Right cardiac atrium (tissue), 5 donors: ENCODE measurements around the gene DOCK2. TPM values are rescaled to one million over a fixed set of nuclear protein-coding genes. Genes with fewer than 3 reads are reported as not detected.
A peak's percentile ranks its signal among the peaks of the same experiment; 100 is the strongest.
"Not testable (repeated sequence)": the region's sequence is repeated elsewhere in the genome, so short reads cannot be mapped to it uniquely, and the experiment has no call there.

ENCODE experiments used
- ATAC-seq, 2 donors: fragments of 200-7000 bp; cut with Tn5 transposase; one replicate each; pipeline versions ENCODE4 v1.8.0 to v1.9.1; 2020; ENCODE audit warnings: moderate library complexity in 2 of 2, mild to moderate bottlenecking in 1 of 2
- DNase-seq, 3 donors: peaks; one replicate each; pipeline ENCODE4 v3.0.0-alpha.2; 2020
- H3K27ac ChIP-seq: one replicate; pipeline ENCODE4 v1.5.1; 2013; ENCODE audit warnings: mild to moderate bottlenecking, low read length, control low read depth, moderate library complexity
- H3K27me3 ChIP-seq: one replicate; pipeline ENCODE4 v1.6.1; 2013; ENCODE audit not compliant: control insufficient read depth, insufficient read depth
- H3K4me1 ChIP-seq: one replicate; pipeline ENCODE4 v1.6.1; 2013; ENCODE audit warnings: low read length; ENCODE audit not compliant: control insufficient read depth, insufficient read depth
- H3K4me3 ChIP-seq: one replicate; pipeline ENCODE4 v1.5.1; 2013; ENCODE audit warnings: low read length, control low read depth
- H3K9me3 ChIP-seq: one replicate; pipeline ENCODE4 v1.6.1; 2013; ENCODE audit warnings: low read length; ENCODE audit not compliant: control insufficient read depth
- WGBS: extraction: QIAGEN DNeasy Blood & Tissue Kit; methylation state at CpG from one replicate; pipeline ENCODE4 v1.1.7; 2013; 5-methylcytosine and 5-hydroxymethylcytosine counted together
- intact Hi-C, 4 donors: fragments of 100-400 bp; cut with DNase I; formaldehyde crosslinking; loops; one replicate each; pipeline versions ENCODE4 v1.11.0 to v1.14.0; 2022 to 2023
- polyA plus RNA-seq: library from polyadenylated mRNA; stranded (reverse); fragments of 200-250 nt; gene quantifications from one replicate; pipeline ENCODE4 v1.2.3, GENCODE V29; 2013
- total RNA-seq, 4 donors: library from RNA; stranded (reverse); fragmentation: NEBNext Ultra II Directional; extraction: Animal tissue kit (Norgen Biotek cat#: 25700); gene quantifications; one replicate each; pipeline ENCODE4 v1.2.1, GENCODE V29; 2021
- donor health status: healthy with polysubstance abuse.
- donor health status: DM: no; HTN: yes; CAD: no.
- donor health status: DM: no; HTN: no; CAD: no.
- donor health status: DM: no; HTN: yes; CAD: no; lungs with severe emphysema.
- donor health status: DM: yes; HTN: yes; CAD: no.

The DOCK2 gene
- total and polyA plus RNA-seq, 5 donors, result 1.00 to 14.2 (median 9.6) TPM

- WGBS, result 27% methylated on average over 3 of the region's 3 CpGs
- peak; percentile 88 to 91 for ATAC-seq
- H3K4me3 ChIP-seq, result no peak overlapping the region
Measured at GRCh38 chr5:169945831-169946261, 308.8 kb downstream of the DOCK2 start.

GRCh38 chr5:169946743-169947295 lies 309.7 kb downstream of the DOCK2 start:
- no peak for ATAC-seq
- Histone ChIP-seq H3K4me1 (peaks cover 8% of the 10 kb centered on the region), H3K9me3 (no peaks in the 10 kb centered on the region), H3K4me3 (no peak overlapping the region), H3K27me3 (no peaks in the 10 kb centered on the region), H3K27ac (no peak overlapping the region)
- no peak for DNase-seq
- WGBS, result 88% methylated on average over 5 of the region's 5 CpGs
- intact Hi-C loops, result no loop called here

More at GRCh38 chr5:169945831-169946261, 308.8 kb downstream of the DOCK2 start:
- Histone ChIP-seq H3K27me3 (no peaks in the 10 kb centered on the region), H3K9me3 (no peaks in the 10 kb centered on the region), H3K4me1 (peaks cover 8% of the 10 kb centered on the region), H3K27ac (peak overlapping the region; percentile 20)
- peak; percentile 41 to 83 (median 75) for DNase-seq
- intact Hi-C loops, result no loop called here

- Histone ChIP-seq H3K27me3 (no peaks in the 10 kb centered on the region), H3K4me1 (peaks cover 8% of the 10 kb centered on the region), H3K4me3 (no peak overlapping the region), H3K9me3 (no peaks in the 10 kb centered on the region), H3K27ac (no peak overlapping the region)
- 93% methylated on average over 2 of the region's 2 CpGs for WGBS
- intact Hi-C loops, result no loop called here
- ATAC-seq (no peak), DNase-seq (no peak)
Measured at GRCh38 chr5:169950333-169950732, 313.3 kb downstream of the DOCK2 start.

GRCh38 chr5:169953196-169953595 lies 316.1 kb downstream of the DOCK2 start:
- WGBS, result 80% methylated on average over 4 of the region's 4 CpGs
- intact Hi-C loops, H3K9me3 ChIP-seq, DNase-seq, H3K27me3 ChIP-seq, H3K27ac ChIP-seq, ATAC-seq, H3K4me1 ChIP-seq, H3K4me3 ChIP-seq: not testable (repeated sequence)

- ATAC-seq (no peak), DNase-seq (no peak)
- H3K27me3 ChIP-seq, result no peaks in the 10 kb centered on the region
- 82% methylated on average over 6 of the region's 6 CpGs for WGBS
- H3K4me3 ChIP-seq, result no peak overlapping the region
- H3K4me1 ChIP-seq, result no peaks in the 10 kb centered on the region
- no peak overlapping the region for H3K27ac ChIP-seq
- intact Hi-C loops, result no loop called here
- H3K9me3 ChIP-seq, result no peaks in the 10 kb centered on the region
Measured at GRCh38 chr5:169954786-169955185, 317.7 kb downstream of the DOCK2 start.

GRCh38 chr5:169956126-169956525 lies 319.1 kb downstream of the DOCK2 start:
- Histone ChIP-seq H3K4me1 (no peaks in the 10 kb centered on the region), H3K9me3 (no peaks in the 10 kb centered on the region), H3K4me3 (no peak overlapping the region), H3K27me3 (no peaks in the 10 kb centered on the region), H3K27ac (no peak overlapping the region)
- ATAC-seq (no peak), DNase-seq (no peak)
- WGBS, result 51% methylated on average over 3 of the region's 3 CpGs
- intact Hi-C loops, result no loop called here

- no peak for ATAC-seq
- H3K27ac ChIP-seq, result no peak overlapping the region
- H3K4me3 ChIP-seq, result no peak overlapping the region
- DNase-seq, result no peak
- H3K27me3 ChIP-seq, result no peaks in the 10 kb centered on the region
- no peaks in the 10 kb centered on the region for H3K4me1 ChIP-seq
- intact Hi-C loops, result no loop called here
- H3K9me3 ChIP-seq, result no peaks in the 10 kb centered on the region
Measured at GRCh38 chr5:169956756-169957155, 319.7 kb downstream of the DOCK2 start.

GRCh38 chr5:169958278-169958677 lies 321.2 kb downstream of the DOCK2 start:
- no peaks in the 10 kb centered on the region for H3K9me3 ChIP-seq
- 79% methylated on average over 3 of the region's 3 CpGs for WGBS
- no peak for DNase-seq
- no peak for ATAC-seq
- intact Hi-C loops, result no loop called here
- no peaks in the 10 kb centered on the region for H3K4me1 ChIP-seq
- no peak overlapping the region for H3K27ac ChIP-seq
- no peak overlapping the region for H3K4me3 ChIP-seq
- no peaks in the 10 kb centered on the region for H3K27me3 ChIP-seq

GRCh38 chr5:169960659-169961058 lies 323.6 kb downstream of the DOCK2 start:
- ATAC-seq, result no peak
- no peak overlapping the region for H3K4me3 ChIP-seq
- H3K27me3 ChIP-seq, result no peaks in the 10 kb centered on the region
- no peaks in the 10 kb centered on the region for H3K4me1 ChIP-seq
- WGBS, result 89% methylated on average over 2 of the region's 2 CpGs
- DNase-seq, result no peak
- H3K9me3 ChIP-seq, result no peaks in the 10 kb centered on the region
- intact Hi-C loops, result no loop called here
- H3K27ac ChIP-seq, result no peak overlapping the region

- no peak for DNase-seq
- H3K9me3 ChIP-seq, result no peaks in the 10 kb centered on the region
- H3K27ac ChIP-seq, result no peak overlapping the region
- H3K27me3 ChIP-seq, result no peaks in the 10 kb centered on the region
- ATAC-seq, result no peak
- H3K4me3 ChIP-seq, result no peak overlapping the region
- no peaks in the 10 kb centered on the region for H3K4me1 ChIP-seq
- intact Hi-C loops, result no loop called here
- 91% methylated on average over 5 of the region's 5 CpGs for WGBS
Measured at GRCh38 chr5:169964246-169964645, 327.2 kb downstream of the DOCK2 start.

- no peak overlapping the region for H3K4me3 ChIP-seq
- DNase-seq (no peak), ATAC-seq (no peak)
- no peak overlapping the region for H3K27ac ChIP-seq
- H3K4me1 ChIP-seq, result peaks cover 1% of the 10 kb centered on the region
- no peaks in the 10 kb centered on the region for H3K9me3 ChIP-seq
- H3K27me3 ChIP-seq, result no peaks in the 10 kb centered on the region
- intact Hi-C loops, result no loop called here
Measured at GRCh38 chr5:169970339-169970738, 333.3 kb downstream of the DOCK2 start.
